Measurements from ENCODE around the gene RXRA. TPM values are rescaled to one million over a fixed set of nuclear protein-coding genes. Genes with fewer than 3 reads are reported as not detected.

RXRA gene
- total and polyA plus RNA-seq, 12 donors: 5.5 to 114 (median 71.3) TPM

DNA sequence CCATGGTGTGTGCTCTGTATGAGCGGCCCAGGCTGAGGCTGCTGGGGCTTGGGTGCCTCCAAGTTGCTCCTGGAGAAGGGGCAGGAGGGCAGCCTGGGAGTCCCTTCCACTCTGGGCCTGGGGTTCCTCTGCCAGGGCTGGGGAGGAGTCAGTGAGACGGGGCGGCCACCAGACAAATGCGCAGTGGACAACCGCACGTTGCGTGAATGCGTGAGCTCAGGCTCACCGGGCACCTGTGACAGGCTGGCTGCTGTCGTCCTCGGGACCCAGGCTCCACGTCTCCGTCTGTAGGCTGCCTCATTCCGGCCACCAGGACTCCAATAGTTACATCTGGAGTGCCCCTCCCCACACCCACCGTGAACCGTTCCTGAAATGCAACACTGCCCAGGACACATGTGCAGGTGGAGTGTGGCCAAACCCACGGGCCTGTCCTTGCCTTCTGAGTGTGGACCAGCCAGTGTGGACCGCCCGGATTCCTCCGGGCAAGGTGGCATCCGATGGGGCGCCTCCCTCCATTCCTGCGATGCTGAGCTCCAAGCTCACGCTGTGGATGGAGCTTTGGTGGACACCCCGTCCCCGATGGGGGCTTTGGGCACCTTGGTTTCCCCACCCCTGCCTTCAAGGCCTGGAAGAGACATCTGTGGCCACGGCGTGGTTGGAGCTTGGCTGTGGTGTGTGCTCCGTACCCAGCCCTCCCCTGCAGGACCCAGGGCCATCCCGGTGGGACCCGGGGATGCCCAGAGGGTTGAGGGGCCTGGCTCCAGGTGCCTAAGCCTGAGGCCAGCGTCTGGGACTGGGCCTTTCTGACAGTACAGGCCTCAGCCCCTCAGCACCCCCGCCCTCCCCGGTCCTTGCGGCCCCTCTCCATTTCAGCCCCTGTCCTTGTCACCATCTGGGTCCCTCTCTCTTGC, 34.0 kb upstream of the RXRA start:
- 93 to 95% (median 94%) methylated on average over 12 to 35 of the region's 35 CpGs for WGBS, 4 donors
- H3K36me3 ChIP-seq (replicated peaks in 1 of 2): no peaks in the 10 kb centered on the region
- H3K4me1 ChIP-seq (replicated peaks in 1 of 2): no peaks in the 10 kb centered on the region
- no peak for DNase-seq
- no peak overlapping the region for H3K27ac ChIP-seq
- intact Hi-C loops (cut with DNase I): no loop called here
- no peak overlapping the region for H3K4me3 ChIP-seq
- no peaks in the 10 kb centered on the region for H3K9me3 ChIP-seq (replicated peaks in 1 of 3)
- no peaks in the 10 kb centered on the region for H3K27me3 ChIP-seq
- TF ChIP-seq, protein P1, sequence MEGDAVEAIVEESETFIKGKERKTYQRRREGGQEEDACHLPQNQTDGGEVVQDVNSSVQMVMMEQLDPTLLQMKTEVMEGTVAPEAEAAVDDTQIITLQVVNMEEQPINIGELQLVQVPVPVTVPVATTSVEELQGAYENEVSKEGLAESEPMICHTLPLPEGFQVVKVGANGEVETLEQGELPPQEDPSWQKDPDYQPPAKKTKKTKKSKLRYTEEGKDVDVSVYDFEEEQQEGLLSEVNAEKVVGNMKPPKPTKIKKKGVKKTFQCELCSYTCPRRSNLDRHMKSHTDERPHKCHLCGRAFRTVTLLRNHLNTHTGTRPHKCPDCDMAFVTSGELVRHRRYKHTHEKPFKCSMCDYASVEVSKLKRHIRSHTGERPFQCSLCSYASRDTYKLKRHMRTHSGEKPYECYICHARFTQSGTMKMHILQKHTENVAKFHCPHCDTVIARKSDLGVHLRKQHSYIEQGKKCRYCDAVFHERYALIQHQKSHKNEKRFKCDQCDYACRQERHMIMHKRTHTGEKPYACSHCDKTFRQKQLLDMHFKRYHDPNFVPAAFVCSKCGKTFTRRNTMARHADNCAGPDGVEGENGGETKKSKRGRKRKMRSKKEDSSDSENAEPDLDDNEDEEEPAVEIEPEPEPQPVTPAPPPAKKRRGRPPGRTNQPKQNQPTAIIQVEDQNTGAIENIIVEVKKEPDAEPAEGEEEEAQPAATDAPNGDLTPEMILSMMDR (IDR thresholded peaks at IDR 0.05): no peak
- TF ChIP-seq POLR2A (IDR thresholded peaks at IDR 0.05): no peak

DNA sequence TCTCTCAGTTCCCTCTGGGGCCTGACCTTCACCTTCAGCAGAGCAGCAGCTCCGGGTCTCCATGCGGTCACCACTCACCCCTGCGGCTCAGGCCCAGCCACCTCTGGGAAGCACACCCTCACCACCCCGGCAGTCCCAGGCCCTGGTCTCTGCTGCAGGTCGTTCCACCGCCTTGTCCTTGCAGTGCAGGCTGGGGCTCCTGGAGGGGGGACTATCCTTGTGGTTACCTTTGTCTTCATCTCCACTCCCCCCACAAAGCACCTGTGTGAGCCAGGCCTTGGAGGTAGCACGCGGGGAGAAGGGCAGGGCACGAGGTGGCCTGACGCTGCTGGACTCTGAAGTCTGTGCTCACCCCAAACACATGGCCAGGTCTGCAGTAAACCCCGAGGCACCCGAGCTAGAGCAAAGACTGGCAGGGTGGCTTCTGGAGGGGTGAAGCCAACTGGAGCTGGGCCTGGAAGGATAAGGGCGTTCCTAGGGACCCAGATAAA, 33.2 kb upstream of the RXRA start:
- DNase-seq: no peak
- no peak for TF ChIP-seq POLR2A (IDR thresholded peaks at IDR 0.05)
- TF ChIP-seq, protein P1 (IDR thresholded peaks at IDR 0.05): no peak
- no peaks in the 10 kb centered on the region for H3K4me1 ChIP-seq (replicated peaks in 1 of 2)
- no peaks in the 10 kb centered on the region for H3K9me3 ChIP-seq (replicated peaks in 1 of 3)
- no peak overlapping the region for H3K27ac ChIP-seq
- intact Hi-C loops (cut with DNase I): no loop called here
- H3K27me3 ChIP-seq: no peaks in the 10 kb centered on the region
- 74 to 78% (median 77%) methylated on average over 4 to 13 of the region's 13 CpGs for WGBS, 4 donors
- H3K4me3 ChIP-seq: no peak overlapping the region
- H3K36me3 ChIP-seq (replicated peaks in 1 of 2): no peaks in the 10 kb centered on the region

DNA sequence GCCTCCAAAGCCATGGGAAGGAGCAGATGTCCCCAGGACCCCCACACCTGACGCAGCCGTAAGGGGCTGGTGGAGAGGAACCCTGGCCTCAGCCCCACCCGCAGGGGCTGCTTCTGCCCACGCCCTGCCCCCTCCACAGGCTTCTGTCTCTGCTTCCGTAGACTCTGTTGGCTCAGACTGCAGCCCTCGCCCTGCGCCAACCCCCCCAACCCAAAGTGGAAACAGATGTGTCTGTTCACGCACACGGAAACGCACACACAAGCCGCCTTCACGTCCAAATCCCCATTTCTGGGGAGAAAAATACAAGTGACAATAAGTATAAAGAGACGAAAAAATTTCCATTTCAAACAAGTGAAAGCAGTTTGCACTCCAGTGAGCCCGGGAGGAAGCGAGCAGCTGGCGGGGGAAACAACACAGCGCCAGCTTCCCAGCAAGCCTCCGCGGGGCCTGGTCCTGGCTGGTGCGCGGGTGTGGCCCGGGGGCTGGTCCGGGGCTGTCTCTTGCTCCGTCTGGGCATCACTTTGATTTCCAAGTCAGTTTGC, 32.6 kb upstream of the RXRA start:
- WGBS, 4 donors: 37 to 56% (median 52%) methylated on average over 20 to 24 of the region's 24 CpGs
- Histone ChIP-seq H3K9me3 (replicated peaks in 1 of 3) (no peaks in the 10 kb centered on the region), H3K4me1 (replicated peaks in 1 of 2) (no peaks in the 10 kb centered on the region), H3K4me3 (peak overlapping the region in 1 of 4 donors; percentile 6), H3K27ac (peak overlapping the region in 1 of 5 donors; percentile 45), H3K27me3 (no peaks in the 10 kb centered on the region), H3K36me3 (replicated peaks in 1 of 2) (no peaks in the 10 kb centered on the region)
- intact Hi-C loops (cut with DNase I): no loop called here
- DNase-seq: no peak
- TF ChIP-seq, protein P1 (IDR thresholded peaks at IDR 0.05): no peak
- no peak for TF ChIP-seq POLR2A (IDR thresholded peaks at IDR 0.05)

Measured in adrenal gland (tissue), 12 donors.